GM12801 (cell line): ENCODE results near the gene INPP4A.

Source experiments
- TF ChIP-seq, protein P1 (sequence below): IDR thresholded peaks from one replicate; pipeline ENCODE4 v1.5.1; 2011; ENCODE audit warnings: control low read depth; ENCODE audit not compliant: insufficient read length; ENCODE audit errors: extremely low read depth

Gene INPP4A

GRCh38 chr2:98454073-98454472 is 9.4 kb downstream of the INPP4A start:
- TF ChIP-seq, protein P1, sequence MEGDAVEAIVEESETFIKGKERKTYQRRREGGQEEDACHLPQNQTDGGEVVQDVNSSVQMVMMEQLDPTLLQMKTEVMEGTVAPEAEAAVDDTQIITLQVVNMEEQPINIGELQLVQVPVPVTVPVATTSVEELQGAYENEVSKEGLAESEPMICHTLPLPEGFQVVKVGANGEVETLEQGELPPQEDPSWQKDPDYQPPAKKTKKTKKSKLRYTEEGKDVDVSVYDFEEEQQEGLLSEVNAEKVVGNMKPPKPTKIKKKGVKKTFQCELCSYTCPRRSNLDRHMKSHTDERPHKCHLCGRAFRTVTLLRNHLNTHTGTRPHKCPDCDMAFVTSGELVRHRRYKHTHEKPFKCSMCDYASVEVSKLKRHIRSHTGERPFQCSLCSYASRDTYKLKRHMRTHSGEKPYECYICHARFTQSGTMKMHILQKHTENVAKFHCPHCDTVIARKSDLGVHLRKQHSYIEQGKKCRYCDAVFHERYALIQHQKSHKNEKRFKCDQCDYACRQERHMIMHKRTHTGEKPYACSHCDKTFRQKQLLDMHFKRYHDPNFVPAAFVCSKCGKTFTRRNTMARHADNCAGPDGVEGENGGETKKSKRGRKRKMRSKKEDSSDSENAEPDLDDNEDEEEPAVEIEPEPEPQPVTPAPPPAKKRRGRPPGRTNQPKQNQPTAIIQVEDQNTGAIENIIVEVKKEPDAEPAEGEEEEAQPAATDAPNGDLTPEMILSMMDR: no peak

GRCh38 chr2:98454500-98455235 is 10.0 kb downstream of the INPP4A start:
- TF ChIP-seq, protein P1: no peak

- TF ChIP-seq, protein P1: no peak
Measured at GRCh38 chr2:98455494-98455976, 10.9 kb downstream of the INPP4A start.

GRCh38 chr2:98457045-98457696 is 12.5 kb downstream of the INPP4A start:
- TF ChIP-seq, protein P1: no peak

GRCh38 chr2:98458207-98458606 is 13.5 kb downstream of the INPP4A start:
- TF ChIP-seq, protein P1: no peak

DNA sequence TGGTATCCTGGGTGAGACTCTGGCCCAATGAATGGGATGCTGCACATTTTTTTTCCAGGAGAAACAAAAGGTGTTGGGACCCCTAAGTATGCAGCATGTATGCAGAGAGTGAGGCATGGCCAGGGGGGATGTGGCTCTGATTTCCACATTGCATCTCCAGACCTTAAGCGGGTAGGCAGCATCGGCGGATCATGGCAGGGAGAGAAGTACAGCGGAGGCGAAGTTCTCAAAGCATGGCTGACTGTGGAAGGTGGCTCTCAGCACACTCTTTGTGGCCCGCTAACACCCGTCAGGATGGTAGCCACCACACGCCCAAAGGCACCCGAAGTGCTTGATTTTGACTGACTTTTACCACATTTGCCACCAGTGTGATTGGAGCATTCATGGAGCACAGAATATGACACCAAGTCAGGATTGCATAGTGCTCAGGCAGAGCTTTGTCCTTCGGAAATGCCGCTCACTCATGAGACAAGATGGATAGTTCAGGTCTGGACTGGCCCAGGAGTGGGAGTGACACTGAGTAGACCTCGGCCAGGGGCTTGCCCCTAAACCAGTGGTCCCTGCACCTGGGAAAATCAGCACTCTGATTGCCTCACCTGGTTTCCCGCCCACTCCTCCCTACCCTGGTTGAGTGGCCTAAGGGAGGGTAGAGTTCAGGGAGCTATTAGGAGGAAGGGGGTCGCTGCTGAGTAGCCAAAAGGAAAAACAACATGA is 14.2 kb downstream of the INPP4A start:
- TF ChIP-seq, protein P1: no peak

GRCh38 chr2:98459496-98460175 is 15.0 kb downstream of the INPP4A start:
- TF ChIP-seq, protein P1: no peak
